Right atrium auricular region (tissue), 2 donors: ENCODE results near the gene ST6GALNAC3. TPM values are rescaled to one million over a fixed set of nuclear protein-coding genes. Genes with fewer than 3 reads are reported as not detected.

Experiments
- DNase-seq: peaks from one replicate; pipeline ENCODE4 v3.0.0-alpha.2; 2019; ENCODE audit warnings: low spot score
- H3K27ac ChIP-seq, 2 donors: fragments of 200-600 bp; sonication (generic); 1 replicate in 1 of 2; 2 replicates in 1 of 2; pipeline ENCODE4 v1.5.1; 2016 to 2019
- H3K27me3 ChIP-seq, 2 donors: fragments of 200-600 bp; sonication (generic); one replicate each; pipeline versions ENCODE4 v1.5.1 to v1.6.0; 2017 to 2019
- H3K36me3 ChIP-seq: fragments of 200-600 bp; sonication (generic); one replicate; pipeline ENCODE4 v1.5.1; 2016
- H3K4me1 ChIP-seq, 2 donors: fragments of 200-600 bp; sonication (generic); one replicate each; pipeline versions ENCODE4 v1.5.1 to v1.6.0; 2017 to 2019
- H3K4me3 ChIP-seq, 2 donors: fragments of 200-600 bp; sonication (generic); 1 replicate in 1 of 2; 2 replicates in 1 of 2; pipeline ENCODE4 v1.5.1; 2017 to 2019; ENCODE audit warnings: mild to moderate bottlenecking in 1 of 2, moderate library complexity in 1 of 2
- H3K9me3 ChIP-seq, 2 donors: fragments of 200-600 bp; sonication (generic); one replicate each; pipeline ENCODE4 v1.5.1; 2019
- total RNA-seq, 2 donors: library from RNA; depleted of rRNA; stranded (reverse); fragments of >200 nt; gene quantifications; one replicate each; pipeline ENCODE4 v1.1.0, GENCODE V29; 2016
- TF ChIP-seq, protein P1 (sequence below), 2 donors: fragments of 200-600 bp; sonication (generic); IDR thresholded peaks; one replicate each; pipeline ENCODE4 v1.5.1; 2019; ENCODE audit warnings: antibody characterized with exemption in 2 of 2

The ST6GALNAC3 gene
- total RNA-seq, 2 donors from 2014 or later: 6.8 to 9.3 TPM

DNA sequence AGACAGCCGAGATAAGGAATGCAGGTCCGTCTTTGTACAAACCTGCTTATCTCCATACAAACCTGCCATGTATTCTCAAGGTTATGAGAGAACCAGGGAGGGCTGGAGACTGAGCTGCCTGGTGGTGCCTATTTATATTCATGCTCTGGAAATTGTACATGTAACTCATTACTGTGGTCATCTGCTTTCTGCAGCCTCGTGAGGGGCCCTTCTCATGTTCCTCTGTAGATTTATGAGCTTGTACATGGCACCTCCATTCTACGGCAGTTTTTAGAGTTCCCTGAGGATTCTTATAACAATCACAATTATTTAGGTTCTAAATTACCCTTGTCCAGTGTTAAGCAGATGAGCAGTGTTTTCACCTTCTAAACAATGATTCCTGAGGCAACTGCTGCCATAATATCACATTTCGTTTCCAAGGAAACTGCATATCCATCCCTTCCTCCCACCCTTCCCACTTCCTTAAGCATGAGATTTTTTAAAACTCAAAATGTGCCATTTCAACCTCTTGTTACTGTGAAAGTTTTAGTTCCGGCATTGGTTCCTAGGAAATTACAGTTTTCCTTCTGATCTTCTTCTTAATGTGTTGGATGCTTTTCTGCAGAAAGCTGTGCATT is 112.1 kb downstream of the ST6GALNAC3 start:
- Histone ChIP-seq H3K36me3 (no peaks in the 10 kb centered on the region), H3K4me1 (no peaks in the 10 kb centered on the region), H3K27ac (no peak overlapping the region), H3K27me3 (no peaks in the 10 kb centered on the region), H3K9me3 (no peaks in the 10 kb centered on the region), H3K4me3 (no peak overlapping the region)
- TF ChIP-seq, protein P1, sequence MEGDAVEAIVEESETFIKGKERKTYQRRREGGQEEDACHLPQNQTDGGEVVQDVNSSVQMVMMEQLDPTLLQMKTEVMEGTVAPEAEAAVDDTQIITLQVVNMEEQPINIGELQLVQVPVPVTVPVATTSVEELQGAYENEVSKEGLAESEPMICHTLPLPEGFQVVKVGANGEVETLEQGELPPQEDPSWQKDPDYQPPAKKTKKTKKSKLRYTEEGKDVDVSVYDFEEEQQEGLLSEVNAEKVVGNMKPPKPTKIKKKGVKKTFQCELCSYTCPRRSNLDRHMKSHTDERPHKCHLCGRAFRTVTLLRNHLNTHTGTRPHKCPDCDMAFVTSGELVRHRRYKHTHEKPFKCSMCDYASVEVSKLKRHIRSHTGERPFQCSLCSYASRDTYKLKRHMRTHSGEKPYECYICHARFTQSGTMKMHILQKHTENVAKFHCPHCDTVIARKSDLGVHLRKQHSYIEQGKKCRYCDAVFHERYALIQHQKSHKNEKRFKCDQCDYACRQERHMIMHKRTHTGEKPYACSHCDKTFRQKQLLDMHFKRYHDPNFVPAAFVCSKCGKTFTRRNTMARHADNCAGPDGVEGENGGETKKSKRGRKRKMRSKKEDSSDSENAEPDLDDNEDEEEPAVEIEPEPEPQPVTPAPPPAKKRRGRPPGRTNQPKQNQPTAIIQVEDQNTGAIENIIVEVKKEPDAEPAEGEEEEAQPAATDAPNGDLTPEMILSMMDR (IDR thresholded peaks at IDR 0.05): no peak
- no peak for DNase-seq

DNA sequence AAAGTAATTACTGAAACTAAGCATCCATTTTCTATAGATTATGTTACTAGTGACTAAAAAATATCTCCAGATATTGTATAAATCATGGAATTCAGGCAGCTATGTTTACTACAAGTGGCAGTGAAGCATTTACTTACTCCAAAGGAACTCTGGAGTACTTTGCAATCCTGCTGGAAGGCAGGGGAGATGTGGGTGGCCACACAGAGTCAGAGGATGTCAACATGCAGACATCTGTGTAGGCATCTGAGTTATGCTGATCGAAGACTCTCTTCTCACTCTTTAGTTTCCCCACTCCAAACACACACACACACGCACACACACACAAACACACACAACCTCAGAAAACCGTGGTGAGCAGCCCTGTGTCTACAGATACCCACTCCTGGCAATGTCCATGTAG is 112.9 kb downstream of the ST6GALNAC3 start:
- H3K4me3 ChIP-seq: no peak overlapping the region
- no peaks in the 10 kb centered on the region for H3K4me1 ChIP-seq
- no peak overlapping the region for H3K27ac ChIP-seq
- TF ChIP-seq, protein P1 (IDR thresholded peaks at IDR 0.05): no peak
- H3K9me3 ChIP-seq: no peaks in the 10 kb centered on the region
- no peak for DNase-seq
- H3K36me3 ChIP-seq: no peaks in the 10 kb centered on the region
- H3K27me3 ChIP-seq: no peaks in the 10 kb centered on the region

DNA sequence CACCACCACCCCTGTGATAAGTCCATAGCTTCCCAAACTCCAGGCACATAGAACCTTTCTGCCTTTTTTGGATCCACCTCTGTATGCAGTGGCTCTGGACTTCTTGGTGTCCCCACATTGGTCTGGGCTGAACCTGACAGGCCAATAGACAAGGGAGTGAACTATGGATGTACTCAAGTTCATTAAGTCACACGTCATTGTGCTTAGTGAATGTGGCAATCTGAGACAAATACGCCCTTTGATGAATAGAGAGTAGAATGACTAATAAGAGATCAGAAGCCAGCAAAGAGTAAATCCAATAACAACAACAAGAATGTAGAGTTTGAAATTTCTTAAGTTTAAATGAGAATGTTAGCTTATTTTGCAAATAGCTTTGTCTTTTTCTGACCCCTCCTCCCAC is 114.8 kb downstream of the ST6GALNAC3 start:
- TF ChIP-seq, protein P1 (IDR thresholded peaks at IDR 0.05): no peak
- H3K27me3 ChIP-seq: no peaks in the 10 kb centered on the region
- no peak overlapping the region for H3K4me3 ChIP-seq
- no peak overlapping the region for H3K27ac ChIP-seq
- H3K9me3 ChIP-seq: no peaks in the 10 kb centered on the region
- H3K36me3 ChIP-seq: no peaks in the 10 kb centered on the region
- DNase-seq: no peak
- no peaks in the 10 kb centered on the region for H3K4me1 ChIP-seq

DNA sequence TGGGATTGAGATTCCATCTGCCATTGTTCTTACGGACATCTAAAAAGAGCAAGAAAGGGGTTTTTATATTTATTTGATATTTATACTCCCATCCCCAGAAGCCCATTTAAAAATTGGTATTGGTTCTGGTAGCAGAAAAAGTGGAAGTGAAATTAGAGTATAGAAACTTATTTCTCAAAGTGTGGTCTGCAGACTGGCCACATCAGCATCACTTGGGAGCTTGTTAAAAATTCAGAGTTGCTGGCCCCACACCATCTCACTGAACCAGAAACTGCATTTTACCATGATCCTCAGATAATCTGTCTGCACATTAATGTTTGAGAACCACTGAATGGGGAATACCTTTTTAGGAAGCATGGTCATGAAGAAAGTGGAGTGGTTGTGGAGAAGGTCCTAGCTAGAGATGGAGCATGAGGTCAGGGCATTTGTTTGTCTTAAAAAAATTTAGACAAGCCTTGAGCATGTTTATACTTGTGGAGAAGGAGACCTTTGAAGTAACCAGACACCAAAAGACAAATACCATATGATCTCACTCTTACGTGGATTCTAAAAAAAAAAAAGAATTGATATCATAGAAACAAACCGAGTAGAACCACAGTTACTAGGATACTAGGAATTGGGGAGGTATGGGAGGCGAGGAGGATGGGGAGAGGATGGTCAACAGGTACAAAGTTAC is 116.3 kb downstream of the ST6GALNAC3 start:
- Histone ChIP-seq H3K36me3 (no peaks in the 10 kb centered on the region), H3K27ac (no peak overlapping the region), H3K4me3 (no peak overlapping the region), H3K27me3 (no peaks in the 10 kb centered on the region), H3K9me3 (no peaks in the 10 kb centered on the region), H3K4me1 (no peaks in the 10 kb centered on the region)
- TF ChIP-seq, protein P1 (IDR thresholded peaks at IDR 0.05): no peak
- no peak for DNase-seq

DNA sequence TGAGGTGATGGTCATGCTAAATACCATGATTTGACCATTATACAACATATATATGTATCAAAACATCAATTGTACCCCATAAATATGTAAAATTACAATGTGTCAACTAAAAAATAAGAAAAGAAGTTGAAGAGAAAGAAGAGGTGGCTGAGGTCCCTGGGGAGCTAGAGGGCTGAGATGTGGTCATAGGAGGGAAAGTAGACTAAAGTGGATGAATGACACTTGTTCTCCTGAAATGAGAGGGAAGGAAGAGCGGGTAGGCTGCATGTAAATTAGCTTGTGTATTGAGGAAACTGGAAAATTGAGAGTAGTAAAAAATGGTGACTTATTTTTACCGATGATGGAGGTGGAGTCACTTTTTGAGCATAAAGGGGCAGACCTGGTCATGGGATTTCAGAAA is 117.0 kb downstream of the ST6GALNAC3 start:
- TF ChIP-seq, protein P1 (IDR thresholded peaks at IDR 0.05): no peak
- no peaks in the 10 kb centered on the region for H3K4me1 ChIP-seq
- H3K4me3 ChIP-seq: no peak overlapping the region
- no peak overlapping the region for H3K27ac ChIP-seq
- DNase-seq: no peak
- H3K9me3 ChIP-seq: no peaks in the 10 kb centered on the region
- H3K27me3 ChIP-seq: no peaks in the 10 kb centered on the region
- no peaks in the 10 kb centered on the region for H3K36me3 ChIP-seq
